Activated naive CD4-positive, alpha-beta T cell treated with Interleukin-2 at 50 U/mL for 16 hours (primary cell): ENCODE data around the gene GEMIN4.
"Not testable (repeated sequence)": the region's sequence is repeated elsewhere in the genome, so short reads cannot be mapped to it uniquely, and the experiment has no call there.

Experiments
- DNase-seq: peaks from one replicate; pipeline ENCODE4 v3.0.0-alpha.2; 2020

Gene GEMIN4

GRCh38 chr17:699345-699744 lies 52.7 kb downstream of the GEMIN4 start:
- no peak for DNase-seq

GRCh38 chr17:698096-698495 lies 54.0 kb downstream of the GEMIN4 start:
- not testable (repeated sequence) for DNase-seq

GRCh38 chr17:697682-698081 lies 54.4 kb downstream of the GEMIN4 start:
- no peak for DNase-seq

- no peak for DNase-seq
Measured at GRCh38 chr17:696369-696768, 55.7 kb downstream of the GEMIN4 start.
